GM18502 (cell line): Measurements from ENCODE around the gene C3orf18.
A peak's percentile ranks its signal among the peaks of the same experiment; 100 is the strongest.

Source experiments
- ATAC-seq: cut with Tn5 transposase; IDR thresholded peaks from one replicate; pipeline ENCODE4 v1.9.1; 2021; ENCODE audit warnings: mild to moderate bottlenecking; ENCODE audit not compliant: unreplicated experiment, poor library complexity

C3orf18 gene

DNA sequence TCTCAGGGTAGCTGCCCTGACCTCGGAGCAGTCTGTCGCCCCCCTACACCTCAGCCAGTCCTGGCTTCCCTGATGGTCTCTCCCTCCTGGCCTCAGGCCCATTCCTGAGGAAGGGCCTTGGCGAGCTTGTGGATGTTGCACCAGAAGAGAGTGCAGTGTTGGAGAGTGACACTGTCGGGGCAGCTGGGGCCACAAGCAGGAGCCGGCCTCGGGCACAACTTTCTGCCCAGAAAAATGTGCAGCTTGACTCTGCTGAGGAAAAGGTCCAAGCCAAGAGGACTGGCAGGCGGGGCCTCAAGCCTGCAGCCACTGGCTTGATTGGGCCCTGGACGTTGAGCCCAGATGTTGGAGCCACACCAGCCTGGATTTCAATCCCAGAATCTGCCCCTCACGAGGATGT is 14.5 kb upstream of the C3orf18 start:
- ATAC-seq, result no peak

DNA sequence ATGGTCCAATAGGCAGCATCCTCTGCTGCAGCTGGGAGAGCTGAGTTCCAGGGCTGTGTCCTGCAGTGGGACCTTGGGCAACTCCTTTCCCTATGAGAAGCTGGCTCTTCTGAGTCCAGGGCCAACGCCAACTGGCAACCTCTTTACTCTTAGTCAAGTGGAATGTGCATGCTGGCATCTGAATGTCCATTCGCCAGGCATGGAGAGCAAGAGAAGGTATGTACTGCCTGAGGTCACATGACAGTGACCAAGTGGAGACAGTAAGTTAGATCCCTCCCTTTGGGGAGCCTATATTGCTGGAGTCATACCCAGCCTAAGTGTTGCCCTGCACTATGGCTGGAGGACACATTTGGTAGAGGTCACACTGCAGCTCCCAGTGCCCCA is 13.9 kb upstream of the C3orf18 start:
- no peak for ATAC-seq

DNA sequence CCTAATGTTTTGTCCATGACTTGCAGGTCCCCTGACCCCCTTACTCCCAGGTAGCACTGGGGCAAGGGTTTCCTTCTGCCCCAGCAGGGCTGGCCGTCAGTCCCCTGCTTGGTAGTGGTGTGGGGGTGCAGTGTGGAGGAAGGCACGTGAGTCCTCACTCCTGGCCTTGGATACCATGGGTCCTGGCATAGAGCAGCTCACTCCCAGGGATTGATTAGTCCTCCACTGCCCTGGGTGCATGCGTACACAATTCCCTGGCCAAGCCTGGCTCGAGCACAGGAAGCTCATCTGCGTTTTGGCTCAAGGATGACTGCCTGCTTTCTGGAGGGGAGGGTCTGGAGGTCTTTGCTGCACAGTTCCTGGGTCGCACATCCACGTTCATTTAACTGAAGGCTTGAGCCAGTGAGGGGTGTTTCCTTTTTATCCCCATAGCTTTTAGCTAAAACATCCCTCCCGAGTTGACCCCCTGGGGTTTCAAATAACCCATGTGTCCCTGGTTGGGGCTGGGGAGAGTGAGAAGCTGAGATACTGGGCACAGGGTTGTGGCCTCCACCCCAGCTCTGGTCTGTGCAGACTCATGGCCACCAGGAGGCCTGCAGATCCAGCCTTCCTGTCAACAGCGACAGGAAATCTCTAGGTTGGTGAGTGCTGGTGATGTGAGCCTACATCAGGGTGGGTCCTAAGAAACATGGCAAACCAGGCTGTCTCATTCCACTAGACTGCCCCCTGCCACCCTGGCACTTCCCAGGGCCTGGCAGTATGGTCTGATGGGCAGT is 13.3 kb upstream of the C3orf18 start:
- no peak for ATAC-seq

DNA sequence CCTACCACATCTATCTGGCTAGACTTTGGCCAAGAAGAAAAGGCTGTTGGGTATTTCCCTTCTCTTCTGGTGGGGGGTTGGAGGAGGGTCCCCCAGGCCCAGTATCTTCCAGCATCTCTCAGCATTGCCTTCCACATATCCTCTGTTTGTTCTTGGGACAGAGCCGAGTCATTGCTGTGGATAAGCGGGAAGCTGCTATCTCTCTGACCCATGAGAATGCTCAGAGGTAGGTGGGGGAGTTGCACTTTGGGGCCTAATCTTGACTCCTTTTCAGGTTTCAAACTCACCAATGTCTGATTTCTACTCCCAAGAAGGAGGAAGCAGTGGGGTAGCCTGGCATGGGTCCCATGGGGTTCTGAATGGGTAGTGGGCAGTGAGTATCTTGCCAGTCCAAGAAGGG is 9.8 kb upstream of the C3orf18 start:
- no peak for ATAC-seq

DNA sequence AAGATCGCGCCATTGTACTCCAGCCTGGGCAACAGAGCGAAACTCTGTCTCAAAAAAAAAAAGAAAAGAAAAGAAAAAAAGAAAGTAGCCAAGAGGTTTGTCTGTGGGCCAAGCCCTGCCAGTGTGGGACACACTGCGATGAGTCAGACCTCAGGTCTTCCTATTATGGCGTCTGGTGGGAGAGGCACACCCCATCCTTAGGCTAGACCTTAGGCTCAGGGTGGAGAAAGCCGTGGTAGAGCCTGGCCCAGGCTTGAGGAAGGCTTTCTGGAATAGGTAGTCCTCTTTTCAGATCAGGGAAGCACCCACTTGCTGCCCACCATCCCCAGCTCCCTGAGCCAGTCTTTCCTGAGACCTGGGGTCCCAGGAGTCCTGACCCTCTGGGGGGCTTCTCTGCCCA is 7.8 kb upstream of the C3orf18 start:
- ATAC-seq, result no peak

DNA sequence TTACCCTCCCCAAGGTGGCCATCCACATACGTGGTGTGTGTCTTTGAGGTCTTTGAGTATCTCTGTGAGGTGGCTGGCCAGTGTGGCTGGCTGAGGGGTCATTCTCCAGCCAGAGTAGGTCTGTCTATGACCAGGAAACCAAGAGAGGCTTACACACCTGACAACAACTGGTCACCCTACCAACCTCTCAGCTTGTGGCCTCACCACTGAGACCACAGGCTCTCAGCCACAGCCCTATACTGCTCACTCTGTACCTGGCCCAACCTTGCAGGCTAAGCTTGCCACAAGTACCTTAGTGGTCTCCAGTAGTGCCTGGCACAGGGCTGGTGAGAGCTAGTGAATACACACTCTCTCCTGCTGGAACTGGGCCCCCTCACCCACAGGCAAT is 6.9 kb upstream of the C3orf18 start:
- no peak for ATAC-seq

DNA sequence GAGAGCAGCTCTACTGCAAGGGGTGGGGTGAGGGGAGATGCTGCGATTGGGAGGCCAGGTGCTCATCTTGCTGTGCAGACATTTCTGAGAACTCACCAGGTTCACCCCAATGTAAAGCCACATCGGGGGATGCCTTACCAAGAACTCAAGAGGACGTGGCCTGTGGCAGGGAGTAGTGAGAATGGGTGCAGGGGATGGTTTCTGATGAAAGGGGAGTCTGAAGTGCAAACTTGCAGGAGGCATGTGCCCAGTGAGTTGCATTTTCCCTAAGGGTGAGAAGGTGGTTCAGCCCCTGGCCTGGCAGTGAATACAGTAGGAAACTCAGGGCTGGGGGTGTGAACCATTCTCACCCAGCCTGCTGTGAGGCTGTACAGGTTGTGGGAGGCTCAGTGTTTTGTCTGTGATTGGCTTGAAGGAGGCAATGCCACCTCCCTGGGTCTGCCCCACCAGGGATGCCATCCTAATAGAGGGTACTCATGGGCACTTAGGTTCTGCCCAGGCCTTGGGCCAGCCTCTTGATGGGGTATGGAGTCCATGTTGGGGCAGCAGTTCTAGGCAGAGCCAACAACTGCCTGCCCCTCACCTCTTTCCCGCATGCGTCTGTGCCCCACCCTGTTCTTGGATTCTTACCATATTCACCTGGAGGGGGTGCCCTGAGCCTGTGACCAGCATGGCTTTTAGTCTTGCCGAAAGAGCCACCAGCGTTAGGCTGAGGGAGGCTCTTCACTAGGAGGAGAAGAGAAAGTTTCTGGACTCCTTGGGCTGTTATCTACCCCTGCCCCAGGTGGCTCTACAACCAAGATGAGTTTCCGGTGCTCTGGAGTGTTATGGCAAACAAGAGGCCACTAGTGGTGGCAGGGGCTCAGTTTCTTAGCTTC is 6.3 kb upstream of the C3orf18 start:
- no peak for ATAC-seq

DNA sequence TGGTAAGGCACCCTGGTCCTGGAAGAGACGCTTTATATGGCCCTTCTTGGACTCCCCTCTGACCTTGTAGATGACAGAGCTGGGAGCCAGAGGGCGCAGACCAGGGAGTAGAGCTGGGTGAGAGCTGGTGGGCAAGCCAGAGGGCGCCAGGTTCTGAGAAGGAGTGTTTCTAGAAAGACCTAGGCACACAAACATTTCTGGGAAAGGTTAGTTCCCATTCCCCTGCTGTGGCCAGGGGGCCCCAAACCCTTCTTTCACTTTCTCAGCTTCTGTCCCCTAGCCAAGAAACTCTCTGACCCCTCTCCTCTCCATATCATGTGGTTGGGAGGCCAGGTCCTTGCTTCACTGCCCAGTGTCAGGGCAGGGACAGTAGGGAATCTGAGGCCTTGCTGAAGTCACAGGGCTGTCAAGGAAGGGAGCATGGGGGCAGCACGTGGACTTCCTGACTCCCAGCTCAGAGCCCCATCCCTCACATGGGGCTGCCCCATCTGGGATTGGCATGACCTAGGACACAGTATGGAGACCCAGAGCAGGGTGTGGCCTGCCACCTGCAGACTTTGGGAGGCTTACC is 5.3 kb upstream of the C3orf18 start:
- no peak for ATAC-seq

DNA sequence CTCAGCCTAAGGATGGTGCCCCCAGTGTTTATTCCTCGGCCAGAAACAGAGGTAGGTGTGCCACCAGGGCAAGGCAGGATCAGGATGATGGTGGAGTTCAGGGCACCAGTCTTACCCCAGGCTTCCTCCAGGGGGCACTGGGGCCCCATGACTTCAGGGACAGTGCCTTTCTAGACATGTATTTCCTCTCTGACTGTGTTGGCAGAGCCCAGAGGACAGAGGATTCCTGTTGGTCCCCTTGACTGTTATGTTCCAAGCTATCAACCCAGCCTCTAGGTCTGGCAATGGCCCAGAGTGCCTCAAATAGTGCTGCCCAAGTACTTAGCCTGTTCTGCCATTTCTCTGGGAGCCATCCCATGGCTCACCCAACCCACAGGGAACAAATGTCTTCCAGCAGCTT is 4.6 kb upstream of the C3orf18 start:
- ATAC-seq, result no peak

DNA sequence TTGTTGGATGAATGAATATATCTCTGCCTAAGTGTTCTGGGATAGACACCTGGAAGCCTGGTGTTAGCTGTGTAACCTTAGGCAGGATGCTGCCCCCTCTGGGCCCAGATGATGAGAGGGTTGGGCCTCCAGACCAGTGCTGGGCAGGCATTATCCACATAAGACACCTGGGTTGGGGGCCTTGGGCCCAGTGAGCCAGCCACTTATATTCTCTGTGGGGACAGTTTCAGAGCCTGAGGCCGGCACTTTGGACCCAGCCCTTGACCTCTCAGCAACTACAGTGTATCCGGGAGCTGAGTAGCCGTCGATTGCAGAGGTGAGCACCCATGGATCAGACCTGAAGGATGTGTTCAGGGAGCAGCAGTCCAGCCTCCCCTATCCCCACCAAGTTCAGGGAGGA is 3.9 kb upstream of the C3orf18 start:
- no peak for ATAC-seq

DNA sequence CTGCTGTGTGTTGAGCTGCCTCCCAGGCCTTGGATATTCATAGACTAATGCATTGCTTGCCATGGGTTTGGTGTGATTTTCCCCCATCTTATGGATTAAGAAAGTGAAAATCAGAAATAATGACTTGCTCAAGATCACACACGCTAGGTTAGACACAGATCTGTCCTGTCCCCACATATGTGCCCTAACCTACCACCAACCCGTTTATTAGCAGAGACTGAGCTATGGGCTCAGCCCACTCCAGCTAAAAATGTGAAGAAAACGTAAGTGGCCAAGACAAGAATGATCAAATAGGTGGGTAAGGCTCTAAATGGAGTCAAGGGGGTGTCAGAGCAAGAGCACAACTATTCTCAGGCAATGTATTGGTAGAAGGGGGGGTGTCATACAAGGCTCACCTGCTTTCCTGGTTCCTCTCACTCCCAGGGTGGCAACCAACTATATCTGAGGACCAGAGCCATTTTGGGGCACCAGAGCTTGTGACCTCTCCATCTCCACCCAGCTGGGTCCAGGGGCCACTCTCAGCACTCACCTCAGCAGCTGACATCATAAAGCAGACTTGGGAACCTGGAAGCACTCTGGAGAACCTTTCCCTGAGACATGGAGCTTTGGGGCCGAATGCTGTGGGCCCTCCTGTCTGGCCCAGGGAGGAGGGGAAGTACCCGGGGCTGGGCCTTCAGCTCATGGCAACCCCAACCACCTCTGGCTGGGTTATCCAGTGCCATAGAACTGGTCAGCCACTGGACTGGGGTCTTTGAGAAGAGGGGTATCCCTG is 3.1 kb upstream of the C3orf18 start:
- no peak for ATAC-seq

DNA sequence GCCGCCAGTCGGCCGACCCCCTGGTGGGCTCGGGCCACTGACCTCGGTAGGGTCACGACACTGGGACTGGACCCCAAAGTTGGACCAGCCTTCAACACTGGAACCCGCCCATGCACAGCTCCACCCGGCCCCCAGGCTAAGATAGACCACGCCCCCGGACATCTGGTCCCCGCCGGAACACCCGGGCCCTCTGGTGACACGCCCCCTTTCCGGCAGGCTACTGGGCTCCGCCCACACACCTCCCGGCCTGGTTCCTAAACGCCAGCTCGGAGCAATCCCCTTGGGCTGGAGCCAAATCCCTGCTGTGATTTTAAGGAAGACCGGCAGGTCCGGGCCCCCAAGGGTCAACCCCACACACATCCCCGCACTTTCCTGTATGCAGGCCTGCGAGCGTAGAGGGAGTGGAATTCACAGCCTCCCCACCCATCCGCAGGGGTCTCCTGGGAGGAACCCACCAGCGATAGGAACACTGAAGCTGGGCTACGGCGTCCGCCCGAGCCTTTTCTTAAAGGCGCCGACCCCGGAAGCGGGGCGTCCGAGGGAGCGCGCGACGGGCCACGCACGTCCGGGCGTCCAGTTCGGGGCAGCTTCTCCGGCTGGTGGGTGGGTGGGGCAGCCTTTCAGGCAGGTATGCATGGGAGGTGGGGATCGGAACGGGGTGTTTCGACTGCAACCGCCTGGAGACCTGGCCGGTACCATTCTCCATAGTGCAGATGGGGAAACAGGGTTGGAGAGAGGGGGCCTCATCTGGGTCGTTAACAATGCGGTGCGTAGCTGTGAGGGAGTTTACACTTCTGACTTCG is 1.6 kb upstream of the C3orf18 start, which contains the start of gene HEMK1:
Gene HEMK1, plus strand, starts transcription at position 576 of the 803 bp plus-strand sequence. CDS start 1,583 bp downstream, outside the sequence.
- ATAC-seq, result peak; percentile 73

DNA sequence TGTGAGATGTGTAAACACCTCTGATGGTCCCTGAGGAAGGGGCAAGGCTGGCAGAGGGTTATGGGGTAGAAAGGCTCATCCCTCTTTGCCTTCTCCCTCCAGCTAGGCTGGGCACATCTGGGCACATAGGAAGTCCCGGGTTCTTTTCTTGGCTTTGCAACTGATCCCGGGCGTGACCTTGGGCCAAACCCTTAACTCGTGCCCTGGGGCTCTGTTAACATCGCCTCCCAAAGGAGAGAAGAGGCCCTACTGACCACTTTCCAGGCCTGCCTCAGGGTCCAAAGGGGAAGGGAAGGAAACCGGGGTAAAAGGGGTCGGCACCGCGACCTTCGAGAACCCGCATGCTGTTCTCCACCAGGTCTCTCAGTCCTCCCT is 549 bp downstream of the C3orf18 start:
- no peak for ATAC-seq

DNA sequence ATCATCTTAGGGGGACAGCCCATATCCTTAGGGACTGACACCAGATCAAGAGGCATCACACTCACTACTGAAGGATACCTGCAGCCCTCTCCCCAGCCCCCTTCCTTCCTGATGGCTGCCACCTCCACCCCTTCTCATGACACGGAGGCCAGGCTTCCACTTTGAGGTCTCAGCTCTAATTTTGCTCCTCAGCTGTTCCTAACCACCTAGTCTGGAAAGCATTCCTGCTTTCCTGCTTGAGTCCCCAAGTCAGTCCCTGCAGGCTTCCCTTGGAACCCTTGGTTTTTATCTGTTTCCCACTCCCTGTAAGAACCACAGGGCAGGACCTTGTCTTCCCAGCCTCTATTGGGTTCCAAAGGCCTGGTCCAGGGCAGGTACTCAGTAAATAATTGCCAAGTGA is 3.2 kb downstream of the C3orf18 start:
- ATAC-seq, result no peak

DNA sequence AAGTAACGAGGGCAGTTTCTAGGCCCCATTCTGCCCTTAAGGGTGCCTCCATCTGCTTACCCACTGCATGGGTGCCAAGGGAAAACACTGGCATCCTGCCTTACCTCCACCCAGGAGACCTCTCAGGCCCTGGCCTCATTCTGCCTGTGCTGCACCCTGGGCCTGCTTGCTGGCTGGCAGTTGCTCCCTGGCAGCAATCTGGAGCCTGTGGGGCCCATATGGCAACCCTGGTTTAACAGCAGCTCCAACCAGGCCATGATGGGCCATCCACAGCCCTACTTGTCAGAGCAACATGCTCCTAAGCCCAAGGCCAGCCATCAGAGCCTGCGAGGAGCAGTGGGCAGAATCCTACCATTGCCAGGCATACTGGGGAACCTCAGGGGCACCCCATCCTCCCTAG is 3.7 kb downstream of the C3orf18 start:
- no peak for ATAC-seq

DNA sequence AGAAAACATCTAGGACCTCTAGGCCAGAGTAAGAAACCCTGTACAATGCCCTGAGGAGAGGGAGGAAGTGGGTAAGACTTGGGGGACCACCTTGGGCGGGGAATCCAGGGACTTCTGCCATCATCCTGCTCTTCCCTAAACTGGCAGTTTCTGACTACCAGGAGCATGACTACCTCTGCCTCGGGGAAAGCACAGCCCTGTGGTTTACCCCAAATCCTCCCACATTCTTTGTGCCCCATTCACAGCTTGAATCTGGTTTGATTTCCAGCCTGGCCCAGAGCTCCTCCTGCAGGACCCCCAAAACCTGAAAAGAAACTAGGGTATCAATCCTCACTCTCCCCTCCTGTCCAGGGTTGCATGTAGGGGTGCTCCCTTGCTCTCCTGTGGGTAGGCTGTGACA is 4.7 kb downstream of the C3orf18 start:
- ATAC-seq, result no peak

DNA sequence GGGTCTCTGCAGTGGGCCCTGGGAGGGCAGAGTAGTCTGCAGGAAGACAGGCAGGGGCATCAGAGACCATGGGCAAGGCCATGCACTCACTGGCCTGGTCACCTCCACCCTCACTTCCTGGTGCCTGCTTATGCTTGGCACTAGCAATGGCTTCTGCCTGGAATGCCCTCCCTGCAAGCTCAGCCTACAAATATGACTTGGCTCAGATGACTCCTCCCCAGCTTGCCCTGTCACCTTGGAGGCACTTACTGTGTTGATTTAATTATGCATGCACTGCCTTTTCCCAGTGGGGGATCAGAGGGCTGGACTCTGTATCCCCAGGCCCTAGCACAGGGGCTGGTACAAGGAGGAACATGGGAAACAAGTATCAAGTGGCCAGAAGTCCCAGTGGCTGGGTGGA is 7.8 kb downstream of the C3orf18 start:
- ATAC-seq, result no peak

DNA sequence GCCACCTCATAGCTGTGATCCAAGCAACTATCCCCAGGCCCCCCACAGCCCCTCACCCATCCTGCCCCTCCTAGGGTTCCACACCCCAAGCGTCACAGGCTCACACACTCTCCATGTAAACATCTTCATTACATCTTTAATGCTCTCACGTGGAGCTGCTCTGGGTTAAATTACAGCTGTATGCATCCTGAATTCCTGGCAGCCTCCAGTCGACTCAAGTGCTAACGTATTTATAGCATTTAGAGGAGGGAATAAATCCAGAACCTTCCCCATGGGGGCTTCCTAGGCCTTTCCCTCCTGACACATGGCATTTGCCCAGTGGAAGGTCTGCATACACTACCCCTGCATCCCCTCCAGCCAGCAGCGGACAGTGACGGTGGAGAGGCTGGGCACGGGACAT is 9.6 kb downstream of the C3orf18 start:
- no peak for ATAC-seq

DNA sequence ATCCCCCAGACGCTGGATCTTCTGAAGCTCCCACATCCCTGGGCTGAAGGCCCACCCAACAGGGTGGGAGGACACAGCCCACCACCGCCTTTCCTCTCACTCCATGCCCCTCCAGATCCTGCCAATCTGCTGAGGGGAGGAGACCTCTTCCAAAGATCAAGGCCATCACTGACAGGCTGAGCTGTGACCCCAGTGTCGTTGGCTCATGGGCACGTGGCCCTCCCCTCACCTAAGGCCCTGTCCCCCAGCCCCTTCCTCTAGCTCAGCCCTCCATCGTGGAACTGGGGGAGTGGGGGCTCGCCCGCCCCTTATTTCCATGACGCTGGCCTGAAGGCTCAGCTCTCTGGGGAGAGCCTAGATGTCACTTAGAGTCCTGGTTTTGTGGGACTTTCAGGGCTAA is 10.4 kb downstream of the C3orf18 start:
- no peak for ATAC-seq

DNA sequence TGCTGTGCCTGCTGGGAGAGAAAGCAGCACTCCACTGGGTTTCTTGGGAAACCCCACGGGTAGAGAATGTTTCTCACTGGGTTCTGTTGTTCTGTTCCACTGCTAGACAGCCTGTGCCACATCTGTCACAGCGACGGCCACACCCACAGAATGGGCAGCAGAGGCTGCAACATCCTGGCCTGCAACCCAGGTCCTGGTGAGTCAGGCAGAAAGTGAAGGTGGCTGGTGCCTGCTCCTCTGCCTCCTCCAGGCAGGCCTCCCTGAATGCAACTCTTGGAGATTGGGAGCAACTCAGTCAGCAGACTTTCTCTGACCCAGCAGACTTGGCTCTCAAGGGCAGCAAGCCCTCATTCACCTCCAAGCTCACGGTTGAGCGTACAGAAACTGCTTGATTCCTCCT is 13.0 kb downstream of the C3orf18 start:
- ATAC-seq, result no peak
